Thymus (tissue), 11 donors: ENCODE results near the gene MACROD2. TPM values are rescaled to one million over a fixed set of nuclear protein-coding genes. Genes with fewer than 3 reads are reported as not detected.

Experiments used
- DNase-seq, 9 donors: peaks; one replicate each; pipeline ENCODE4 v3.0.0-alpha.2; 2013; ENCODE audit warnings: low spot score in 9 of 9, low read depth in 6 of 9, missing footprints in 1 of 9
- H3K27ac ChIP-seq, 2 donors: one replicate each; pipeline ENCODE4 v1.5.1; 2013; ENCODE audit warnings: control low read depth in 1 of 2, low read depth in 1 of 2, low read length in 1 of 2, mild to moderate bottlenecking in 1 of 2, moderate library complexity in 1 of 2
- H3K27me3 ChIP-seq, 2 donors: one replicate each; pipeline ENCODE4 v1.5.1; 2013; ENCODE audit warnings: low read length in 1 of 2; ENCODE audit not compliant: control insufficient read depth in 2 of 2, insufficient read depth in 1 of 2
- H3K36me3 ChIP-seq, 2 donors: one replicate each; pipeline ENCODE4 v1.5.1; 2013; ENCODE audit warnings: low read length in 1 of 2, mild to moderate bottlenecking in 1 of 2, moderate library complexity in 1 of 2; ENCODE audit not compliant: control insufficient read depth in 2 of 2, insufficient read depth in 2 of 2
- H3K4me1 ChIP-seq, 2 donors: one replicate each; pipeline ENCODE4 v1.5.1; 2013; ENCODE audit warnings: low read length in 2 of 2; ENCODE audit not compliant: control insufficient read depth in 2 of 2, insufficient read depth in 2 of 2
- H3K4me3 ChIP-seq, 2 donors: one replicate each; pipeline ENCODE4 v1.5.1; 2013; ENCODE audit warnings: low read length in 2 of 2, control low read depth in 1 of 2, mild to moderate bottlenecking in 1 of 2
- H3K9me3 ChIP-seq, 2 donors: one replicate each; pipeline ENCODE4 v1.5.1; 2013; ENCODE audit warnings: low read length in 1 of 2, mild to moderate bottlenecking in 1 of 2; ENCODE audit not compliant: control insufficient read depth in 2 of 2, insufficient read depth in 1 of 2
- WGBS: extraction: QIAGEN DNeasy Blood & Tissue Kit; methylation state at CpG from one replicate; pipeline ENCODE4 v1.1.7; 2013; 5-methylcytosine and 5-hydroxymethylcytosine counted together
- polyA plus RNA-seq: library from polyadenylated mRNA; stranded (reverse); fragments of 200-250 nt; gene quantifications from one replicate; pipeline ENCODE4 v1.2.3, GENCODE V29; 2013
- total RNA-seq: library from RNA; stranded (reverse); fragments of 120-200 nt; gene quantifications from one replicate; pipeline ENCODE4 v1.2.4, GENCODE V29; 2013
- donor health status: healthy.

MACROD2 gene
- total and polyA plus RNA-seq, 2 donors, result 1.6 to 4.2 TPM

GRCh38 chr20:14556206-14556605, 560.9 kb downstream of the MACROD2 start:
- H3K27ac ChIP-seq, result no peak overlapping the region
- H3K27me3 ChIP-seq, result no peaks in the 10 kb centered on the region
- no peaks in the 10 kb centered on the region for H3K9me3 ChIP-seq
- no peak overlapping the region for H3K4me3 ChIP-seq
- H3K4me1 ChIP-seq, result no peaks in the 10 kb centered on the region
- no peaks in the 10 kb centered on the region for H3K36me3 ChIP-seq
- 92% methylated on average over 2 of the region's 2 CpGs for WGBS
- no peak for DNase-seq

- H3K4me1 ChIP-seq, result no peaks in the 10 kb centered on the region
- no peak for DNase-seq
- no peaks in the 10 kb centered on the region for H3K27me3 ChIP-seq
- no peaks in the 10 kb centered on the region for H3K36me3 ChIP-seq
- no peaks in the 10 kb centered on the region for H3K9me3 ChIP-seq
- WGBS, result 97% methylated on average over 1 of the region's 1 CpG
- no peak overlapping the region for H3K27ac ChIP-seq
- H3K4me3 ChIP-seq, result no peak overlapping the region
Observed at GRCh38 chr20:14559612-14560011, 564.3 kb downstream of the MACROD2 start.

- no peak overlapping the region for H3K27ac ChIP-seq
- no peak overlapping the region for H3K4me3 ChIP-seq
- DNase-seq, result no peak
- no peaks in the 10 kb centered on the region for H3K4me1 ChIP-seq
- 91% methylated on average over 6 of the region's 6 CpGs for WGBS
- H3K36me3 ChIP-seq, result no peaks in the 10 kb centered on the region
- H3K27me3 ChIP-seq, result no peaks in the 10 kb centered on the region
- H3K9me3 ChIP-seq, result no peaks in the 10 kb centered on the region
Observed at GRCh38 chr20:14561741-14562221, 566.5 kb downstream of the MACROD2 start.

GRCh38 chr20:14562981-14563380, 567.7 kb downstream of the MACROD2 start:
- H3K27me3 ChIP-seq, result no peaks in the 10 kb centered on the region
- DNase-seq, result no peak
- 87% methylated on average over 2 of the region's 2 CpGs for WGBS
- H3K27ac ChIP-seq, result no peak overlapping the region
- no peaks in the 10 kb centered on the region for H3K4me1 ChIP-seq
- H3K36me3 ChIP-seq, result no peaks in the 10 kb centered on the region
- H3K4me3 ChIP-seq, result no peak overlapping the region
- H3K9me3 ChIP-seq, result no peaks in the 10 kb centered on the region

- no peak for DNase-seq
- H3K4me3 ChIP-seq, result no peak overlapping the region
- WGBS, result 96% methylated on average over 2 of the region's 2 CpGs
- H3K4me1 ChIP-seq, result no peaks in the 10 kb centered on the region
- no peaks in the 10 kb centered on the region for H3K27me3 ChIP-seq
- H3K36me3 ChIP-seq, result no peaks in the 10 kb centered on the region
- H3K9me3 ChIP-seq, result no peaks in the 10 kb centered on the region
- H3K27ac ChIP-seq, result no peak overlapping the region
Observed at GRCh38 chr20:14566505-14566904, 571.2 kb downstream of the MACROD2 start.

GRCh38 chr20:14568225-14568624, 572.9 kb downstream of the MACROD2 start:
- Histone ChIP-seq H3K9me3 (no peaks in the 10 kb centered on the region), H3K27me3 (no peaks in the 10 kb centered on the region), H3K4me3 (no peak overlapping the region), H3K36me3 (no peaks in the 10 kb centered on the region), H3K27ac (no peak overlapping the region), H3K4me1 (no peaks in the 10 kb centered on the region)
- WGBS, result 81% methylated on average over 3 of the region's 3 CpGs
- no peak for DNase-seq

GRCh38 chr20:14568701-14569100, 573.4 kb downstream of the MACROD2 start:
- WGBS, result 97% methylated on average over 3 of the region's 3 CpGs
- no peaks in the 10 kb centered on the region for H3K4me1 ChIP-seq
- H3K27me3 ChIP-seq, result no peaks in the 10 kb centered on the region
- no peak overlapping the region for H3K27ac ChIP-seq
- no peaks in the 10 kb centered on the region for H3K9me3 ChIP-seq
- no peak overlapping the region for H3K4me3 ChIP-seq
- DNase-seq, result no peak
- no peaks in the 10 kb centered on the region for H3K36me3 ChIP-seq

- 100% methylated on average over 2 of the region's 2 CpGs for WGBS
Observed at GRCh38 chr20:14569641-14570040, 574.3 kb downstream of the MACROD2 start.

GRCh38 chr20:14570811-14571210, 575.5 kb downstream of the MACROD2 start:
- Histone ChIP-seq H3K27ac (no peak overlapping the region), H3K4me1 (no peaks in the 10 kb centered on the region), H3K4me3 (no peak overlapping the region), H3K36me3 (no peaks in the 10 kb centered on the region), H3K27me3 (no peaks in the 10 kb centered on the region), H3K9me3 (no peaks in the 10 kb centered on the region)
- no peak for DNase-seq
- 89% methylated on average over 2 of the region's 2 CpGs for whole genome bisulfite sequencing

More at GRCh38 chr20:14569641-14570040, 574.3 kb downstream of the MACROD2 start:
- Histone ChIP-seq H3K36me3 (no peaks in the 10 kb centered on the region), H3K9me3 (no peaks in the 10 kb centered on the region), H3K4me1 (no peaks in the 10 kb centered on the region), H3K4me3 (no peak overlapping the region), H3K27me3 (no peaks in the 10 kb centered on the region), H3K27ac (no peak overlapping the region)
- no peak for DNase-seq

- Histone ChIP-seq H3K4me1 (no peaks in the 10 kb centered on the region), H3K27ac (no peak overlapping the region), H3K27me3 (no peaks in the 10 kb centered on the region), H3K36me3 (no peaks in the 10 kb centered on the region), H3K9me3 (no peaks in the 10 kb centered on the region), H3K4me3 (no peak overlapping the region)
- WGBS, result 88% methylated on average over 3 of the region's 3 CpGs
- DNase-seq, result no peak
Observed at GRCh38 chr20:14573676-14574075, 578.4 kb downstream of the MACROD2 start.
